SK-N-SH treated with all-trans-retinoic acid at 6 μM for 48 hours (cell line): Measurements from ENCODE around the gene SPOCK1.

ENCODE experiments used
- ATAC-seq: fragments of 200-7000 bp; cut with Tn5 transposase; 3 replicates; pipeline ENCODE4 v1.9.1; 2020; ENCODE audit warnings: mild to moderate bottlenecking, moderate library complexity
- ARNTL ChIP-seq: fragments of 450-650 bp; formaldehyde crosslinking; IDR thresholded peaks from 2 replicates; pipeline ENCODE4 v1.5.0; 2020; ENCODE audit warnings: low read depth, mild to moderate bottlenecking, moderate library complexity, borderline replicate concordance
- BACH2 ChIP-seq: fragments of 250-450 bp; sonication (Bioruptor Pico); IDR thresholded peaks from 2 replicates; pipeline ENCODE4 v1.9.0; 2021; ENCODE audit warnings: mild to moderate bottlenecking, borderline replicate concordance
- CSDC2 ChIP-seq: fragments of 250-450 bp; sonication (Bioruptor Pico); IDR thresholded peaks from 2 replicates; pipeline ENCODE4 v1.5.0; 2020; ENCODE audit warnings: mild to moderate bottlenecking, moderate library complexity
- ISL1 ChIP-seq: fragments of 250-450 bp; sonication (Bioruptor Pico); IDR thresholded peaks from 2 replicates; pipeline ENCODE4 v2.1.2; 2022; ENCODE audit warnings: mild to moderate bottlenecking, moderate library complexity
- PPARA ChIP-seq: fragments of 250-450 bp; sonication (Bioruptor Pico); IDR thresholded peaks from 2 replicates; pipeline ENCODE4 v1.5.0; 2020; ENCODE audit warnings: mild to moderate bottlenecking, borderline replicate concordance
- RARB ChIP-seq: fragments of 250-450 bp; sonication (Bioruptor Pico); IDR thresholded peaks from 2 replicates; pipeline ENCODE4 v1.8.0; 2021; ENCODE audit warnings: mild to moderate bottlenecking, moderate library complexity
- TCF4 ChIP-seq: fragments of 250-450 bp; sonication (Bioruptor Pico); IDR thresholded peaks from 2 replicates; pipeline ENCODE4 v1.8.0; 2021; ENCODE audit warnings: mild to moderate bottlenecking, moderate library complexity, borderline replicate concordance
- ZC3H10 ChIP-seq: fragments of 250-450 bp; sonication (Bioruptor Pico); IDR thresholded peaks from 2 replicates; pipeline ENCODE4 v1.5.1; 2021; ENCODE audit warnings: mild to moderate bottlenecking, moderate library complexity
- ZFP30 ChIP-seq: fragments of 450-650 bp; formaldehyde crosslinking; IDR thresholded peaks from 2 replicates; pipeline ENCODE4 v1.5.0; 2022; ENCODE audit warnings: mild to moderate bottlenecking, moderate library complexity
- ZNF565 ChIP-seq: fragments of 450-650 bp; formaldehyde crosslinking; conservative IDR thresholded peaks from 2 replicates; pipeline ENCODE4 v1.5.0; 2020; ENCODE audit warnings: low read depth, mild to moderate bottlenecking, moderate library complexity
- ZNF70 ChIP-seq: fragments of 450-650 bp; formaldehyde crosslinking; IDR thresholded peaks from 2 replicates; pipeline ENCODE4 v1.5.0; 2020; ENCODE audit warnings: mild to moderate bottlenecking, moderate library complexity
- ZNF8 ChIP-seq: fragments of 450-650 bp; formaldehyde crosslinking; IDR thresholded peaks from 2 replicates; pipeline ENCODE4 v1.5.0; 2020; ENCODE audit warnings: mild to moderate bottlenecking, moderate library complexity
- TF ChIP-seq, protein P1 (sequence below): fragments of 250-450 bp; sonication (Bioruptor Pico); IDR thresholded peaks from 2 replicates; pipeline ENCODE4 v1.5.1; 2021; ENCODE audit warnings: mild to moderate bottlenecking, moderate library complexity
- TF ChIP-seq, protein P2 (sequence below): fragments of 250-450 bp; sonication (Bioruptor Pico); IDR thresholded peaks from 2 replicates; pipeline ENCODE4 v1.5.0; 2020; ENCODE audit warnings: mild to moderate bottlenecking, moderate library complexity
- TF ChIP-seq, protein P3 (sequence below): fragments of 250-450 bp; sonication (Bioruptor Pico); IDR thresholded peaks from 2 replicates; pipeline ENCODE4 v1.5.1; 2020; ENCODE audit warnings: low read depth, mild to moderate bottlenecking, moderate library complexity
- TF ChIP-seq, protein P4 (sequence below): fragments of 250-450 bp; sonication (Bioruptor Pico); IDR thresholded peaks from 2 replicates; pipeline ENCODE4 v1.8.0; 2021; ENCODE audit warnings: low read depth, mild to moderate bottlenecking, moderate library complexity, borderline replicate concordance

SPOCK1 gene

DNA sequence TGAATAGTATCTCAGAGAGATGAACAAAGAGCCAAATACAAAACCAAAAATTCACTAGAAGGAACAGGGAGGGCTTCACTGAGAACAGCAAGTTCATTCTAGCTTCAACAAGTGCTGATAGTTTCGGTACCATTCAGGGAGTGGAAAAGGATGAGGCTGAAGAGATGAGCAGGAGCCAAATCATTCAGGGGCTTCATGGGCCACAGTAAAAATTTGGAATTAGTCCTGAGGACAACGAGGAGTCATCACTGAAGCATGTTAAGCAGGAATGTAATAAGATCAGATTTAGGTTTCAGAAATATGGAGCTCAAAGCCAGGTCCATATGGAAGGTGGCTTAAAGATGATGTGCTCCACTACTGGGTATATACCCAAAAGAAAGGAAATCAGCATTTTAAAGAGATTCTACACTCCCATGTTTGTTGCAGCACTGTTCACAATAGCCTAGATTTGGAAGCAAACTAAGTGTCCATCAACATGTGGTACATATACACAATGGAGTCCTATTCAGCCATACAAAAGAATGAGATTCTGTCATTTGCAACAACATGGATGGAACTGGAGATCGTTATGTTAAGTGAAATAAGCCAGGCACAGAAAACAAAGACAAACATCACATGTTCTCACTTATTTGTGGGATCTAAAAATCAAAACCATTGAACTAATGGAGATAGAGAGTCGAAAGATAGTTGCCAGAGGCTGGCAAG, 36.2 kb downstream of the SPOCK1 start:
- ATAC-seq, result no peak

DNA sequence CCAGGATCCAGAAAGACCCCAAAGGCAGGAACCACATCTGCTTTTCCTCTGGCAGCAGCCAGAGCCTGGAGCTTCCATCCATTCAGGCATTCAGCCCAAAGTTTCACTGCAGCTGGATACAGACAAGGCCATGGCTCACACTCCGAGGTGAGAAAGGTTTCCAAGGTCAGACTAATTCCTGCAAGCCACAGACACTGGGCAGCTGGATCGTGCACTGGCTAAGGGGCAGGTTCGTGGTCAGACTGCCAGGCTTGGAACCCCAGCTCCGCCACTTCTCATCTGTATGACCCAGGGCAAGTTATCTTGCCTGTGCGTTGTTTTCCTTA, 36.9 kb downstream of the SPOCK1 start:
- TF ChIP-seq, protein P1, sequence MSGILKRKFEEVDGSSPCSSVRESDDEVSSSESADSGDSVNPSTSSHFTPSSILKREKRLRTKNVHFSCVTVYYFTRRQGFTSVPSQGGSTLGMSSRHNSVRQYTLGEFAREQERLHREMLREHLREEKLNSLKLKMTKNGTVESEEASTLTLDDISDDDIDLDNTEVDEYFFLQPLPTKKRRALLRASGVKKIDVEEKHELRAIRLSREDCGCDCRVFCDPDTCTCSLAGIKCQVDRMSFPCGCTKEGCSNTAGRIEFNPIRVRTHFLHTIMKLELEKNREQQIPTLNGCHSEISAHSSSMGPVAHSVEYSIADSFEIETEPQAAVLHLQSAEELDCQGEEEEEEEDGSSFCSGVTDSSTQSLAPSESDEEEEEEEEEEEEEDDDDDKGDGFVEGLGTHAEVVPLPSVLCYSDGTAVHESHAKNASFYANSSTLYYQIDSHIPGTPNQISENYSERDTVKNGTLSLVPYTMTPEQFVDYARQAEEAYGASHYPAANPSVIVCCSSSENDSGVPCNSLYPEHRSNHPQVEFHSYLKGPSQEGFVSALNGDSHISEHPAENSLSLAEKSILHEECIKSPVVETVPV (CRISPR knock-in tag), result no peak
- no peak for TF ChIP-seq BACH2 (CRISPR knock-in tag)
- TF ChIP-seq TCF4 (CRISPR knock-in tag), result no peak
- TF ChIP-seq ZNF565 (CRISPR knock-in tag), result no peak
- TF ChIP-seq RARB (CRISPR knock-in tag), result no peak
- no peak; the same call in 2 of the 3 replicates for ATAC-seq

More for the DNA sequence above, 36.2 kb downstream of the SPOCK1 start:
- TF ChIP-seq, protein P2, sequence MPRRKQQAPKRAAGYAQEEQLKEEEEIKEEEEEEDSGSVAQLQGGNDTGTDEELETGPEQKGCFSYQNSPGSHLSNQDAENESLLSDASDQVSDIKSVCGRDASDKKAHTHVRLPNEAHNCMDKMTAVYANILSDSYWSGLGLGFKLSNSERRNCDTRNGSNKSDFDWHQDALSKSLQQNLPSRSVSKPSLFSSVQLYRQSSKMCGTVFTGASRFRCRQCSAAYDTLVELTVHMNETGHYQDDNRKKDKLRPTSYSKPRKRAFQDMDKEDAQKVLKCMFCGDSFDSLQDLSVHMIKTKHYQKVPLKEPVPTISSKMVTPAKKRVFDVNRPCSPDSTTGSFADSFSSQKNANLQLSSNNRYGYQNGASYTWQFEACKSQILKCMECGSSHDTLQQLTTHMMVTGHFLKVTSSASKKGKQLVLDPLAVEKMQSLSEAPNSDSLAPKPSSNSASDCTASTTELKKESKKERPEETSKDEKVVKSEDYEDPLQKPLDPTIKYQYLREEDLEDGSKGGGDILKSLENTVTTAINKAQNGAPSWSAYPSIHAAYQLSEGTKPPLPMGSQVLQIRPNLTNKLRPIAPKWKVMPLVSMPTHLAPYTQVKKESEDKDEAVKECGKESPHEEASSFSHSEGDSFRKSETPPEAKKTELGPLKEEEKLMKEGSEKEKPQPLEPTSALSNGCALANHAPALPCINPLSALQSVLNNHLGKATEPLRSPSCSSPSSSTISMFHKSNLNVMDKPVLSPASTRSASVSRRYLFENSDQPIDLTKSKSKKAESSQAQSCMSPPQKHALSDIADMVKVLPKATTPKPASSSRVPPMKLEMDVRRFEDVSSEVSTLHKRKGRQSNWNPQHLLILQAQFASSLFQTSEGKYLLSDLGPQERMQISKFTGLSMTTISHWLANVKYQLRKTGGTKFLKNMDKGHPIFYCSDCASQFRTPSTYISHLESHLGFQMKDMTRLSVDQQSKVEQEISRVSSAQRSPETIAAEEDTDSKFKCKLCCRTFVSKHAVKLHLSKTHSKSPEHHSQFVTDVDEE (CRISPR knock-in tag), result no peak
- TF ChIP-seq, protein P3, sequence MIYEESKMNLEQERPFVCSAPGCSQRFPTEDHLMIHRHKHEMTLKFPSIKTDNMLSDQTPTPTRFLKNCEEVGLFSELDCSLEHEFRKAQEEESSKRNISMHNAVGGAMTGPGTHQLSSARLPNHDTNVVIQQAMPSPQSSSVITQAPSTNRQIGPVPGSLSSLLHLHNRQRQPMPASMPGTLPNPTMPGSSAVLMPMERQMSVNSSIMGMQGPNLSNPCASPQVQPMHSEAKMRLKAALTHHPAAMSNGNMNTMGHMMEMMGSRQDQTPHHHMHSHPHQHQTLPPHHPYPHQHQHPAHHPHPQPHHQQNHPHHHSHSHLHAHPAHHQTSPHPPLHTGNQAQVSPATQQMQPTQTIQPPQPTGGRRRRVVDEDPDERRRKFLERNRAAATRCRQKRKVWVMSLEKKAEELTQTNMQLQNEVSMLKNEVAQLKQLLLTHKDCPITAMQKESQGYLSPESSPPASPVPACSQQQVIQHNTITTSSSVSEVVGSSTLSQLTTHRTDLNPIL (CRISPR knock-in tag), result no peak
- TF ChIP-seq, protein P1 (CRISPR knock-in tag), result no peak
- no peak for TF ChIP-seq PPARA (CRISPR knock-in tag)
- no peak for TF ChIP-seq RARB (CRISPR knock-in tag)
- TF ChIP-seq, all 23 proteins: peak for 0

DNA sequence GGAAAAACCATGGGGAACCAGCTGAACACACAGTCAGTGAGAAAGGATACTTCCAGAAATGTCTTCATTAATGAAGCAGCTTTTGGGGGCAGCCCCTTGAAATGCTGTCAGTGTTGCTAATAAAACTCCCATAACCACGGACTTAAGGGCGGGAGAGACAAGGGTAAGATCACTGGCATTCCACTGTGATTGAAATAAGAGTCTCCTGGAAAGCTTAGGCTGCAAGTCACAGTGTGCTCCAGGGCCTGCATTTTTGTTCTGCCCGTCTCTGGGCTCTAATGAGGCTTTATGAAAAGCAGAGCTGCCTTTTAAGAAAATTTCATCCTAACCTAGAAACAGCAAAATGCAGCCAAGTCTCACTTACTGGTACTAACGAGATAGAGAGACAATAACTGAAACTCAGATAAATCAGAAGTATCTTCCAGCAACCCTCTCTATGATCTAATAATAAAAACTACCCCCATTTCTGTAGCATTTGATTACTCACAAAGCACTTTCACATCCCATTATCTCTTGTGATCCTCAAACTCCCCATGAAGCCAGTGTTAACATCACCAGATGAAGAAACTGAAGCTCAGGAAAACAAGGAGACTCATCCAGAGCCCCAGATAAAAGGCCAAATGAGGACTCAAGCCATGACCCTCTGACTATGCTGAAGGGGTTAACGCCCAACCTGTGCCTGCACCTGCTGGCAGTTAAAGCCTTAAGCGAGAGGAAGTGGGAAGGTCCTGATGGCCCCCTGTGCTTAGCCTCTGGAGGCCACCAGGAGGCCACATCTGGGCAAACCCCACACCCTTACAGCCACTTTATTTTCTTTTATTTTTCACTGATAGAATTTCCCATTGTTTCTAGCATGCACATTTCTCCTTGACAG, 37.5 kb downstream of the SPOCK1 start:
- ATAC-seq, result peak; percentile 45; the same call in 2 of the 3 replicates
- TF ChIP-seq ZNF70 (CRISPR knock-in tag) (0 out of 2 replicates have a peak, but pooled peaks have one; percentile 4), ISL1 (CRISPR knock-in tag) (peak; percentile 67), PPARA (CRISPR knock-in tag) (no peak), TCF4 (CRISPR knock-in tag) (no peak), ZNF8 (CRISPR knock-in tag) (no peak)
- TF ChIP-seq, protein P2 (CRISPR knock-in tag), result no peak

DNA sequence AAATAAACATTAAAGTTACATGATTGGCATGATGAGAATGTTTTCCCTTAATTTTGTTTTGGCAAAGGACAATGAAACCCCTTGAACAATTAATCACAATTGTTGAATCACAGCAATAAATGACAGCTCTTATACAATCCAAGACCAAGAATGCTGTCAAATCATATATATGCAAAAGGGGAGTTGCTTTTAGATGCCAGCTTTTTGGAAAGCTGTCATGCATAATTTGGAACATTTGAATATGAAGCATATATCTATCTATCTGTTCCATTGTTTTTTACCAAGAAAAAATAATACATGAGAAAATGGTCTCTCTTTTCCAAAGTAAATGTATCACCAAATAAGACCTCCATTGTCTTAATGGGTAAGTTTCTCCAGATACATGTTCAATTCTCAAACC, 44.5 kb downstream of the SPOCK1 start:
- no peak for ATAC-seq
- TF ChIP-seq, protein P3 (CRISPR knock-in tag), result no peak
- TF ChIP-seq ZFP30, result no peak
- TF ChIP-seq ISL1 (CRISPR knock-in tag), result no peak
- TF ChIP-seq BACH2 (CRISPR knock-in tag), result no peak
- TF ChIP-seq, protein P1 (CRISPR knock-in tag), result no peak
- TF ChIP-seq PPARA (CRISPR knock-in tag), result no peak
- TF ChIP-seq ZC3H10 (CRISPR knock-in tag), result no peak
- TF ChIP-seq RARB (CRISPR knock-in tag), result no peak
- TF ChIP-seq CSDC2 (CRISPR knock-in tag), result no peak
- no peak for TF ChIP-seq ARNTL (CRISPR knock-in tag)
- no peak for TF ChIP-seq ZNF70 (CRISPR knock-in tag)
- TF ChIP-seq, protein P4, sequence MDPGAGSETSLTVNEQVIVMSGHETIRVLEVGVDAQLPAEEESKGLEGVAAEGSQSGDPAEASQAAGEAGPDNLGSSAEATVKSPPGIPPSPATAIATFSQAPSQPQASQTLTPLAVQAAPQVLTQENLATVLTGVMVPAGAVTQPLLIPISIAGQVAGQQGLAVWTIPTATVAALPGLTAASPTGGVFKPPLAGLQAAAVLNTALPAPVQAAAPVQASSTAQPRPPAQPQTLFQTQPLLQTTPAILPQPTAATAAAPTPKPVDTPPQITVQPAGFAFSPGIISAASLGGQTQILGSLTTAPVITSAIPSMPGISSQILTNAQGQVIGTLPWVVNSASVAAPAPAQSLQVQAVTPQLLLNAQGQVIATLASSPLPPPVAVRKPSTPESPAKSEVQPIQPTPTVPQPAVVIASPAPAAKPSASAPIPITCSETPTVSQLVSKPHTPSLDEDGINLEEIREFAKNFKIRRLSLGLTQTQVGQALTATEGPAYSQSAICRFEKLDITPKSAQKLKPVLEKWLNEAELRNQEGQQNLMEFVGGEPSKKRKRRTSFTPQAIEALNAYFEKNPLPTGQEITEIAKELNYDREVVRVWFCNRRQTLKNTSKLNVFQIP (CRISPR knock-in tag), result no peak
